GM23338 (cell line): ENCODE results near the gene ALDH7A1. TPM values are rescaled to one million over a fixed set of nuclear protein-coding genes. Genes with fewer than 3 reads are reported as not detected.
A peak's percentile ranks its signal among the peaks of the same experiment; 100 is the strongest.

ENCODE experiments used
- ATAC-seq: fragments of 200-7000 bp; cut with Tn5 transposase; 3 replicates; pipeline ENCODE4 v1.9.1; 2020
- DNase-seq: peaks from one replicate; pipeline ENCODE4 v3.0.0-alpha.2; 2015; ENCODE audit warnings: low spot score
- H2AFZ ChIP-seq: fragments of 200-600 bp; sonication (generic); 2 replicates; pipeline ENCODE4 v1.8.0; 2016; ENCODE audit warnings: antibody characterized with exemption, mild to moderate bottlenecking, moderate library complexity
- H3F3A ChIP-seq: fragments of 200-600 bp; sonication (generic); replicated peaks from 2 replicates; pipeline ENCODE4 v1.8.0; 2017; ENCODE audit warnings: antibody characterized with exemption, mixed run types, low read depth
- H3K27ac ChIP-seq: fragments of 200-600 bp; sonication (generic); 2 replicates; pipeline ENCODE4 v1.6.1; 2016; ENCODE audit warnings: low read depth
- H3K27me3 ChIP-seq: fragments of 200-600 bp; sonication (generic); 2 replicates; pipeline ENCODE4 v1.8.0; 2016; ENCODE audit warnings: mild to moderate bottlenecking, mixed run types, moderate library complexity; ENCODE audit not compliant: insufficient read depth
- H3K36me3 ChIP-seq: fragments of 200-600 bp; sonication (generic); 2 replicates; pipeline ENCODE4 v1.8.0; 2016; ENCODE audit warnings: mild to moderate bottlenecking; ENCODE audit not compliant: insufficient read depth
- H3K4me1 ChIP-seq: fragments of 200-600 bp; sonication (generic); 2 replicates; pipeline ENCODE4 v1.8.0; 2016; ENCODE audit warnings: mild to moderate bottlenecking, moderate library complexity; ENCODE audit not compliant: insufficient read depth
- H3K4me2 ChIP-seq: fragments of 200-600 bp; sonication (generic); 2 replicates; pipeline ENCODE4 v1.7.1; 2017; ENCODE audit warnings: mixed run types
- H3K4me3 ChIP-seq: fragments of 200-600 bp; sonication (generic); 2 replicates; pipeline ENCODE4 v1.6.1; 2016; ENCODE audit warnings: mixed run types
- H3K79me2 ChIP-seq: fragments of 200-600 bp; sonication (generic); replicated peaks from 2 replicates; pipeline ENCODE4 v1.8.0; 2017; ENCODE audit warnings: mild to moderate bottlenecking; ENCODE audit not compliant: insufficient read depth
- H3K9me2 ChIP-seq: fragments of 200-600 bp; sonication (generic); 2 replicates; pipeline ENCODE4 v1.8.0; 2017; ENCODE audit not compliant: insufficient read depth
- H4K20me1 ChIP-seq: fragments of 200-600 bp; sonication (generic); replicated peaks from 2 replicates; pipeline ENCODE4 v1.8.0; 2017; ENCODE audit warnings: mild to moderate bottlenecking; ENCODE audit not compliant: insufficient read depth
- H3K27ac Mint-ChIP-seq: 2 replicates; pipeline ENCODE4 v1.8.0; 2020; ENCODE audit warnings: inconsistent platforms, mild to moderate bottlenecking, moderate library complexity, mixed read lengths
- H3K27me3 Mint-ChIP-seq: 3 replicates; pipeline ENCODE4 v1.8.0; 2022; ENCODE audit warnings: low read depth, mild to moderate bottlenecking, moderate library complexity, mixed read lengths, inconsistent platforms; ENCODE audit not compliant: insufficient read depth, poor library complexity
- H3K36me3 Mint-ChIP-seq: 3 replicates; pipeline ENCODE4 v1.8.0; 2021; ENCODE audit warnings: low read depth, mild to moderate bottlenecking, inconsistent platforms, moderate library complexity, mixed read lengths
- H3K4me1 Mint-ChIP-seq: 3 replicates; pipeline ENCODE4 v1.8.0; 2020; ENCODE audit warnings: mild to moderate bottlenecking, inconsistent platforms, mixed read lengths
- H3K4me3 Mint-ChIP-seq: 3 replicates; pipeline ENCODE4 v1.8.0; 2021; ENCODE audit warnings: moderate library complexity, mild to moderate bottlenecking, inconsistent platforms, mixed read lengths
- H3K9me3 Mint-ChIP-seq: 3 replicates; pipeline ENCODE4 v1.8.0; 2020; ENCODE audit warnings: moderate library complexity, mild to moderate bottlenecking, inconsistent platforms, mixed read lengths
- CREB1 ChIP-seq: fragments of 250-450 bp; sonication (Bioruptor Pico); IDR thresholded peaks from 2 replicates; pipeline ENCODE4 v1.5.0; 2020; ENCODE audit warnings: low read depth, mild to moderate bottlenecking, moderate library complexity
- EZH2phosphoT487 ChIP-seq: fragments of 200-600 bp; sonication (generic); IDR thresholded peaks from one replicate; pipeline ENCODE4 v1.8.1; 2018; ENCODE audit warnings: antibody characterized with exemption; ENCODE audit not compliant: unreplicated experiment
- JUNB ChIP-seq: IDR thresholded peaks from one replicate; pipeline ENCODE4 v1.6.1; 2016; ENCODE audit warnings: antibody characterized with exemption; ENCODE audit not compliant: unreplicated experiment
- POLR2AphosphoS5 ChIP-seq: IDR thresholded peaks from 2 replicates; pipeline ENCODE4 v1.6.1; 2016; ENCODE audit warnings: antibody characterized with exemption, low read depth
- ZNF114 ChIP-seq: fragments of 250-450 bp; sonication (Bioruptor Pico); IDR thresholded peaks from 2 replicates; pipeline ENCODE4 v1.5.0; 2020; ENCODE audit warnings: mild to moderate bottlenecking, moderate library complexity
- ZNF331 ChIP-seq: fragments of 250-450 bp; sonication (Bioruptor Pico); IDR thresholded peaks from 2 replicates; pipeline ENCODE4 v1.5.0; 2020; ENCODE audit warnings: low read depth, mild to moderate bottlenecking, moderate library complexity
- polyA plus RNA-seq: library from polyadenylated mRNA; unstranded; fragments of >200 nt; fragmentation: Nextera tagmentation; extraction: Ambion mirVana; gene quantifications from 2 replicates; pipeline ENCODE4 v1.2.1, GENCODE V29; 2016
- total RNA-seq: library from RNA; depleted of rRNA; stranded (reverse); fragments of >200 nt; shearing (Covaris generic); gene quantifications from 2 replicates; pipeline ENCODE4 v1.2.3, GENCODE V29; 2014
- TF ChIP-seq, protein P1 (sequence below): IDR thresholded peaks from 2 replicates; pipeline ENCODE4 v1.6.1; 2016; ENCODE audit warnings: antibody characterized with exemption
- TF ChIP-seq, protein P2 (sequence below), 2 experiments: fragments of 200-600 bp in 1 of 2; sonication (generic) in 1 of 2; conservative IDR thresholded peaks; 2 replicates each; pipeline versions ENCODE4 v1.5.1 to v1.6.1; 2016 to 2017; ENCODE audit warnings: antibody characterized with exemption in 2 of 2, low read depth in 2 of 2, mild to moderate bottlenecking in 2 of 2, moderate library complexity in 1 of 2

Gene ALDH7A1
- total and polyA plus RNA-seq, 2 experiments from 2014 or later: 122 to 198 TPM

DNA sequence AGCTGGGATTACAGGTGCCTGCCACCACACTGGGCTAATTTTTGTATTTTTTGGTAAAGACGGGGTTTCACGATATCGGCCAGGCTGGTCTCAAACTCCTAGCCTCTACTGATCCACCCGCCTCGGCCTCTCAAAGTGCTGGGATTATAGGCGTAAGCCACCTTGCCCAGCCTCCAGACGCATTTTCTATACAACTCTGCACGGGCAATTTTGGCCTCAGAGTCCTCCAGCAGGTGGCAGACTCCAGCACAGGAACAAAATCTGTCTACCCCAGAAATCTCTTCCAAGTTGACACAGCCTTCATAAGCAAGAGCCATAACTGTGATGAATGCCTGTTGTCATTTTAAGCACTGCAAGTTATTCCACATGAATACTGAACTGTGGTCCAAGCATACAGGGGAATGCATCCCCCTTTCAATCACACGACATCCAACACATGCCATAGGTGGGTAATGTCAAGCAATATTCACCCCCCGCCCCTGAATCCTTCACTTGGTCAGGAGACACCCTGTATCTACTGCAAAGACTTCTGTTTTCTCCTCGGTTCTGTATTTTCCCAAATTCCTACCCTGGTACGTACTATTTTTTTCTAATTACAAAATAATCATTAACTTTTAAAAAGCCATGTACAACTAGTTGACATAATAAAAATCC is 50.8 kb downstream of the ALDH7A1 start (continued):
- TF ChIP-seq, protein P1, sequence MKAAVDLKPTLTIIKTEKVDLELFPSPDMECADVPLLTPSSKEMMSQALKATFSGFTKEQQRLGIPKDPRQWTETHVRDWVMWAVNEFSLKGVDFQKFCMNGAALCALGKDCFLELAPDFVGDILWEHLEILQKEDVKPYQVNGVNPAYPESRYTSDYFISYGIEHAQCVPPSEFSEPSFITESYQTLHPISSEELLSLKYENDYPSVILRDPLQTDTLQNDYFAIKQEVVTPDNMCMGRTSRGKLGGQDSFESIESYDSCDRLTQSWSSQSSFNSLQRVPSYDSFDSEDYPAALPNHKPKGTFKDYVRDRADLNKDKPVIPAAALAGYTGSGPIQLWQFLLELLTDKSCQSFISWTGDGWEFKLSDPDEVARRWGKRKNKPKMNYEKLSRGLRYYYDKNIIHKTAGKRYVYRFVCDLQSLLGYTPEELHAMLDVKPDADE: no peak
- TF ChIP-seq, protein P2, sequence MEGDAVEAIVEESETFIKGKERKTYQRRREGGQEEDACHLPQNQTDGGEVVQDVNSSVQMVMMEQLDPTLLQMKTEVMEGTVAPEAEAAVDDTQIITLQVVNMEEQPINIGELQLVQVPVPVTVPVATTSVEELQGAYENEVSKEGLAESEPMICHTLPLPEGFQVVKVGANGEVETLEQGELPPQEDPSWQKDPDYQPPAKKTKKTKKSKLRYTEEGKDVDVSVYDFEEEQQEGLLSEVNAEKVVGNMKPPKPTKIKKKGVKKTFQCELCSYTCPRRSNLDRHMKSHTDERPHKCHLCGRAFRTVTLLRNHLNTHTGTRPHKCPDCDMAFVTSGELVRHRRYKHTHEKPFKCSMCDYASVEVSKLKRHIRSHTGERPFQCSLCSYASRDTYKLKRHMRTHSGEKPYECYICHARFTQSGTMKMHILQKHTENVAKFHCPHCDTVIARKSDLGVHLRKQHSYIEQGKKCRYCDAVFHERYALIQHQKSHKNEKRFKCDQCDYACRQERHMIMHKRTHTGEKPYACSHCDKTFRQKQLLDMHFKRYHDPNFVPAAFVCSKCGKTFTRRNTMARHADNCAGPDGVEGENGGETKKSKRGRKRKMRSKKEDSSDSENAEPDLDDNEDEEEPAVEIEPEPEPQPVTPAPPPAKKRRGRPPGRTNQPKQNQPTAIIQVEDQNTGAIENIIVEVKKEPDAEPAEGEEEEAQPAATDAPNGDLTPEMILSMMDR (conservative IDR thresholded peaks at IDR 0.05; ENCODE audit: low read depth in 2 of 2): peak; percentile 74

DNA sequence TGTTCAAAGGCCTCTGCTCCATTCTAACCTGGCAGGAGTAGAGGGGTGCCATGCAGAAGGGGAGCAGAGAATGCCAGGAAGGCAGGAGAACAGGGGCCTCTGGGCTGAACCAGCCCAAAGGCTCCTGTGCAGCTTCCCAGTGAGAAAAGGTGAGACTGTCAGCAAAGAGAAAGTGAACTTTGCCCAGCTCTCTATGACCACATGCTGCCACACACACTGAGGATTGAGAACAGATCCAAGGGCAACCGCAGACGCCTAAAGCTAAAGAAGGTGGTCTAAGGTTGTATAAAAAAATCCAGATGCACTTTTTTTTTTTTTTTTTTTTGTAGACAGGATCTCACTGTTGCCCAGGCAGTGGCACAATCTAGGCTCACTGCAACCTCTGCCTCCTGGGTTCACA is 51.4 kb downstream of the ALDH7A1 start:
- Mint-ChIP-seq H3K4me1 (no peaks in the 10 kb centered on the region), H3K4me3 (no peak overlapping the region), H3K36me3 (peaks cover 41% of the 10 kb centered on the region), H3K9me3 (no peaks in the 10 kb centered on the region), H3K27ac (no peak overlapping the region), H3K27me3 (no peaks in the 10 kb centered on the region)
- no peaks in the 10 kb centered on the region for H3K79me2 ChIP-seq
- peaks cover 37% of the 10 kb centered on the region for H3K36me3 ChIP-seq
- DNase-seq (no peak), ATAC-seq (no peak)
- no peak overlapping the region for H3K4me2 ChIP-seq
- 0 out of 2 replicates have a peak, but pooled peaks cover 7% of the 10 kb centered on the region for H4K20me1 ChIP-seq
- H3K4me3 ChIP-seq: no peak overlapping the region
- H3K4me1 ChIP-seq: no peaks in the 10 kb centered on the region
- H3K27me3 ChIP-seq: no peaks in the 10 kb centered on the region
- no peak overlapping the region for H2AFZ ChIP-seq
- H3K27ac ChIP-seq: no peak overlapping the region
- no peaks in the 10 kb centered on the region for H3F3A ChIP-seq
- no peaks in the 10 kb centered on the region for H3K9me2 ChIP-seq
- TF ChIP-seq ZNF331 (CRISPR knock-in tag): no peak
- no peak for TF ChIP-seq ZNF114 (CRISPR knock-in tag)
- TF ChIP-seq POLR2AphosphoS5: no peak

DNA sequence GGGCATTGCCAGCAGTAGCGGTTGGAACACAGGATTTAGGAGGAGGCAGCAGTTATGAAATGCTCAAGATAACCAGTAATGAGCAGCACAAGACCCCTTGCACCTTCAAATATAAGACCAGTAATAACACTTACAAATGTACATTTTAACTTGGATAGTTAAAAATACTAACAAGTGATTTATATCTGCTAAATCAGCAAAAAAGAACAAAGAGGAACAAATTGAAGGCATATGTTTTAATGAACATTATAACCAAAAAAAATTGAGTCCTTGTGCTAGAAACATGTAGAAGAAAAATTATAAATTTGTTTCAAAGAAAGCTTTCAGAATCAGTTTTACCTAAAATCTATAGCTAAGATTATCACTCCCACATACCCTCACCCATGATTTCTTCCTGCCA is 52.0 kb downstream of the ALDH7A1 start:
- H3K79me2 ChIP-seq: no peaks in the 10 kb centered on the region
- H3K9me3 Mint-ChIP-seq: no peaks in the 10 kb centered on the region
- no peak overlapping the region for H3K27ac Mint-ChIP-seq
- H3K4me1 Mint-ChIP-seq: peaks cover 3% of the 10 kb centered on the region; the same call in 1 of the 3 replicates
- DNase-seq (no peak), ATAC-seq (no peak)
- peaks cover 38% of the 10 kb centered on the region for H3K36me3 Mint-ChIP-seq
- no peaks in the 10 kb centered on the region for H3K27me3 Mint-ChIP-seq
- H3K27ac ChIP-seq: no peak overlapping the region
- no peaks in the 10 kb centered on the region for H3K4me1 ChIP-seq
- 0 out of 2 replicates have a peak, but pooled peaks cover 7% of the 10 kb centered on the region for H4K20me1 ChIP-seq
- no peaks in the 10 kb centered on the region for H3K9me2 ChIP-seq
- no peak overlapping the region for H2AFZ ChIP-seq
- no peak overlapping the region for H3K4me3 Mint-ChIP-seq
- no peaks in the 10 kb centered on the region for H3F3A ChIP-seq
- peaks cover 30% of the 10 kb centered on the region for H3K36me3 ChIP-seq
- H3K4me3 ChIP-seq: no peak overlapping the region
- H3K27me3 ChIP-seq: no peaks in the 10 kb centered on the region
- H3K4me2 ChIP-seq: no peak overlapping the region
- TF ChIP-seq CREB1 (no peak), ZNF331 (CRISPR knock-in tag) (no peak), EZH2phosphoT487 (no peak), JUNB (no peak), POLR2AphosphoS5 (no peak)
- TF ChIP-seq, protein P2 (conservative IDR thresholded peaks at IDR 0.05; ENCODE audit: low read depth in 2 of 2): no peak
